CD4-positive, alpha-beta T cell treated with Interferon alpha-2 for 1 hour (primary cell): ENCODE data around the gene TPGS1.
A peak's percentile ranks its signal among the peaks of the same experiment; 100 is the strongest.

Experiments
- DNase-seq, 2 donors: peaks; one replicate each; pipeline ENCODE4 v3.0.0-alpha.2; 2020 to 2022

The TPGS1 gene

GRCh38 chr19:522726-523125 is 15.4 kb downstream of the TPGS1 start:
- no peak for DNase-seq

DNA sequence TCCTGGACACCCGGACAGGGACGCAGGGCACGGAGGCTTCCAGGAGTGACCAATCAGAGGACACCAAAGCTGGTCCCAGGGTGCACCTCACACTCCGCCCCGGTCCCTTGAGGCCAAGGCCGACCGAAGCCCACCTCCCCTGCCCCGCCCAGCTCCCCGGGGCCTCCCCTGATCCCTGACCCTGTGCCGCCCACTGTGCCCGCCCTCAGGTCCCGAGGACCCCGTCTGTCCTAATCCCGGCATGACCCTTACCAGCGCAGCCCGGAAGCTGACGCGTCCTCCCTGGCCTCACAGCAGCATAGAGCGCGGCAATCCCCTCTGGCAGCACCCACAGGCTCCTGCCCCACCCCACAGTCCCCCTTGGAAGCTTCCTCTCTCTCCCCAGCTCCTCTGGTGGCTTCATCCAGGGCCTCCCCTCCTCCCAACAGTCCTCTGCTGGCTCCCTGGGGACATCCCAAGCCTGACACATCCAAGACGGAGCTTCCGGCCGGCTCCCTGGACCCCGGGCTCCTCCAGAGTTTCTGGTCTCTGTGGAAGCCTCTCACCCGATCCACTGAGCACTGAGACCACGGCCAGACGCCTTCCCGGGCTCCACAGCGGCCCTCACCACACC is 16.9 kb downstream of the TPGS1 start:
- no peak for DNase-seq

DNA sequence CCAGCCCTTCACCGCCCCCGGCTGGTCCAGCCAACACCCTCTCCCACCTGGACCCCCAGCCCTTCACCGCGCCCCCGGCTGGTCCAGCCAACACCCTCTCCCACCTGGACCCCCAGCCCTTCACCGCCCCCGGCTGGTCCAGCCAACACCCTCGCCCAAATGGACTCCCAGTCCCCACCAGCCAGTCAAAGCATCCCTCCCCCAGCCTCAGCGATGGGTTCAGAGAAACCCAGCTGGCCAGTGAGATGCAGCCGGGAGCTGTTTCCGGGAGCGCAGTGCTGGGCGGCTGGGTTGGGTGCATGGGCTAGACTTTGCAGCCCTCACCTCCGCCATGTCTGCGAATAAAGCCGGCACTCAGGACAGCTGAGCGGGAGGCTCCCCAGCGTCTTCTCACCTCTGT is 17.7 kb downstream of the TPGS1 start:
- no peak for DNase-seq

GRCh38 chr19:525857-526419 is 18.6 kb downstream of the TPGS1 start:
- no peak for DNase-seq

DNA sequence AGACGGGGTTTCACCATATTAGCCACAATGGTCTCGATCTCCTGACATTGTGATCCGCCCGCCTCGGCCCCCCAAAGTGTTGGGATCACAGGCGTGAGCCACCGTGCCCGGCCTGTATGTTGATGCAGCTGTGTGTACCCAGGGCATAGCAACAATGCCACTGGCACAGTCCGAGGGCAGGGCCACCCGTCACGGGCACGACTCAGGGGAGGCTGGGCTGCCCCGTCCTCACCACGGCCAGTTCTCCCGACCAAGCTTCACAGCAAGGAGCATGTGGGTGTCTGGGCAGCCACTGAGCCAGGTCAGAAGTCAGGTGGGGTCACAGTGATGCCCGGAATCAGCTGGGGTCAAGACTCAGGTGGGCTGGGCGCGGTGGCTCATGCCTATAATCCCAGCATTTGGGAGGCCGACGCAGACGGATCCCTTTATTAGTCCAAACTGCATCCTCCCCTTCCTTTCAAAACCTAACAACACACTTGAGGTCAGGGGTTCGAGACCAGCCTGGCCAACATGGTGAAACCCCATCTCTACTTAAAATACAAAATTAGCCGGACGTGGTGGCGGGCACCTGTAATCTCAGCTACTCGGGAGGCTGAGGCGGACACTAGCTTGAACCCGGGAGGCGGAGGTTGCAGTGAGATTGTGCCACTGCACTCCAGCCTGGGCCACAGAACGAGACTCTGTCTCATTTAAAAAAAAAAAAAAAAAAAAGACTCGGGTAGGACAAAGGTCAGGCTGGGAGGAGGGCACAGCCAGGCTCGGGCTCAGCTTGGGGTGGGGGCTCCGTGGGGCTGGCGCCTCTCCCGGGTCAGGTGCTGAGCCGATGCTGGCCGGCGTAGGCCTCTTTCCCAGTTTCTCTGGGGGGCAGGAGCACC is 23.1 kb downstream of the TPGS1 start:
- DNase-seq = no peak

DNA sequence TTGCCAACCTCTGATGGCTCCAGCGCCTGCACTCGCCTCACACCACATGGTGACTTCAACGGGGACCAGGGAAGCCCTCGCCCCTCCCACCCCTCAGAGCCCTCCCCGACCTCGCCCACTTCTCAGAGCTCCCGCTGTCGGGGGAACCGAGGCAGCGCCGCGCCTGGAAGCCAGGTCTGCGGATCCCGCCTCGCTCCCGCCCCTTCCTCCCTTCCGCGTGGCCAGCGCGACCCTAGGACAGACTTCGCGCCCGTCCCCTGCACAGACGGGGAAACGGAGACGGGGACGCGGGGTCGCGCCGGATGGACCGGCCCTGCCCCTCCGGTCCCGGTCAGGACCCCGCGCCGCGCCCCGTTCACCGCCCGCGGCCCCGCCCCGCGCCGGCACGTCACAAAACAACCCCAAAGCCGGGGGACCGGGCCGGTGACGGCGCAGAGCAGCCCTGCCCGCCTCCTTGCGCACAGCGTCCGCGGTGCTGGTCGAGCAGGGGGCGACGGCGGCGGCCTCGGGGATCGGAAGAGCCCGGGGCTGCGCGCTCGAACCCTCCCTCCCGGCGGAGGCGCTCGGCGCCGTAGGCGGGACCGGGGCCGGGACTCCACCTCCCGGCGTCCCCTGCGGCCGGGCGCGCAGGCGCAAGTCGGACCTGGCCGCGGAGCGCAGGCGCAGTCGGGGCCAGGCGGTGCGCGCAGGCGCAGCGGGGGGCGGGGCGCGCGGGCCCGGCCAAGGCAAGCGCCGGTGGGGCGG is 23.9 kb downstream of the TPGS1 start:
- peak; percentile 85 to 93 for DNase-seq

DNA sequence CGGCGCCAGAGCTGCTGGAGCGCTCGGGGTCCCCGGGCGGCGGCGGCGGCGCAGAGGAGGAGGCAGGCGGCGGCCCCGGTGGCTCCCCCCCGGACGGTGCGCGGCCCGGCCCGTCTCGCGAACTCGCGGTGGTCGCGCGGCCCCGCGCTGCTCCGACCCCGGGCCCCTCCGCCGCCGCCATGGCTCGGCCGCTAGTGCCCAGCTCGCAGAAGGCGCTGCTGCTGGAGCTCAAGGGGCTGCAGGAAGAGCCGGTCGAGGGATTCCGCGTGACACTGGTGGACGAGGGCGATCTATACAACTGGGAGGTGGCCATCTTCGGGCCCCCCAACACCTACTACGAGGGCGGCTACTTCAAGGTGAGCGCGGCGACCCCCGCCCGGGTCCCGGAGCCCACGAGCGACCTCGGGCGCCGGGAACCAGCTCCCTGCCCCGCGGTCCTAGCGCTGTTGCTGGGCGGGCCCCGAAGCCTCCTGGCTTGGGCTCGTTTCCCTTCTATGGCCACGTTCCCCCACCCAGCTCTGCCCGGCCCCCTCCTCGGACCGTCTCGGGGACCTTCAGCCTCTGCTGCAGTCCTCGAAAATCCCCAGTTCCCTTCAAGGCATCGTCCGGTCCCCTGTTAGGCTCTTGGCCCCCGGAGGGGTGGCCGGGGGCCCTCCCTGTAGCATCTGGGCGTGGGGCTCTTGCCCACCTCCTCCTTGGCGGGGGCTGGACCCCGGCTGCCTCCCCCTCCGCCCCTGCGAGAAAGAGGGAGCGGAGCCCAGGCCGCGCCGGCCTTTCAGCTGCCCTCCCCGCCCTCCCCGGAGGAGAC is 24.7 kb downstream of the TPGS1 start, which contains the start of gene CDC34:
Gene CDC34, plus strand, starts transcription at position 8 of the 808 bp plus-strand sequence. Its CDS starts 172 bp downstream, at position 180.
- no peak for DNase-seq

- peak; percentile 41 to 60 for DNase-seq
Measured at GRCh38 chr19:532561-533363, 25.5 kb downstream of the TPGS1 start.

DNA sequence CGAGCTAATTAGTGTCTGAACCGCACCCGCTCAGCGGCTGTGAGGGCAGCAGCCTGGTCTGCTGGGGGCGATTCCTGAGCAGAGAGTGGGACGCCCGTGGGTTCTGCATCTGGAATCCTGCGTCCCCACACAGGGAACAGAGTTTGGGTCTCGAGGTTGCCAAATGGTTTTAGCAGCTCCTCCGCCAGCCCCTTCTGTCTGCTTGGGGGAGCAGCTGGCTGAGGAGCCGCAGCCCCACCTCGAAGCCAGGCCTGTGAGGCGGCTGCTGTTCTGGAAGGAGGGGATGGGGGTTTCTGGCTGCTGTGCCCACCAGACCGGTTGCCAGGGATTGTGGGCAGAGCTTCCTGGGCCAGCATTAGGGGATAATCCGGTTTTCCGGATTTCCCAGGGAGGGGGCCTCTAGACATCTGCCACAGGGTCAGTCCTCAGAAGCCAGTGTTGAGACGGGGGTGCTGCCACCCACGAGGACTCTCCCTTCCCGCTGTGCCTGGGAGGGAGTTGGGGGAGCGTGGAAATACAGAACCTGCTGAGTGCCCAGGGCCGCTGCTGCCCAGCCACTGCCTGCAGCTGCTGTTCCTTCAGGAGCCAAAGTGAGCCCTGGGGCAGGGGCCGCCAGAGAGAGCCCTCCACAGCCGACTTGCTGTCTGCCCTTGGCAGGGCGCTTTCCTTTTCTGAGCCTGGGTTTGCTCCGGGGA is 26.2 kb downstream of the TPGS1 start:
- DNase-seq = no peak

- DNase-seq = no peak
Measured at GRCh38 chr19:534088-534487, 26.8 kb downstream of the TPGS1 start.

GRCh38 chr19:535017-535835 is 27.9 kb downstream of the TPGS1 start:
- DNase-seq = no peak

GRCh38 chr19:536031-536880 is 29.0 kb downstream of the TPGS1 start:
- no peak for DNase-seq

DNA sequence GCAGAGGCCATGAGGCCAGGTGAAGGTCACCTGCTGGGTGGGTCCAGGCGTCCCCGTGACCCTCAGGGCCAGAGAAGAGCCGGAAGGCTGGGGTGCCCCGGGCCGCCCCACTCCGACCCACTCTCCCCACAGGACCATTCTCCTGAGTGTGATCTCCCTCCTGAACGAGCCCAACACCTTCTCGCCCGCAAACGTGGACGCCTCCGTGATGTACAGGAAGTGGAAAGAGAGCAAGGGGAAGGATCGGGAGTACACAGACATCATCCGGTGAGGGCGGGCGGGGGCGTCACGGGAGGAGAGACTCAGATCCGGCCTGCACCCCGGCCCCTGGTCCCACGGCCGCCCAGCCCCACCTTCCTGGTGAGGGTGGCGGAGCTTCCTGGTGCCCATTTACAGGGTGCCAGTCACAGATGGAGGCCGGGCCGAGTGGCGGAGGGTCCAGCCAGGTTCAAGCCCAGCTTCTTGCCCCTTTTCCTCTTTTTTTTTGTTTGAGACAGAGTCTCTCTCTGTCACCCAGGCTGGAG is 29.6 kb downstream of the TPGS1 start:
- DNase-seq = no peak

DNA sequence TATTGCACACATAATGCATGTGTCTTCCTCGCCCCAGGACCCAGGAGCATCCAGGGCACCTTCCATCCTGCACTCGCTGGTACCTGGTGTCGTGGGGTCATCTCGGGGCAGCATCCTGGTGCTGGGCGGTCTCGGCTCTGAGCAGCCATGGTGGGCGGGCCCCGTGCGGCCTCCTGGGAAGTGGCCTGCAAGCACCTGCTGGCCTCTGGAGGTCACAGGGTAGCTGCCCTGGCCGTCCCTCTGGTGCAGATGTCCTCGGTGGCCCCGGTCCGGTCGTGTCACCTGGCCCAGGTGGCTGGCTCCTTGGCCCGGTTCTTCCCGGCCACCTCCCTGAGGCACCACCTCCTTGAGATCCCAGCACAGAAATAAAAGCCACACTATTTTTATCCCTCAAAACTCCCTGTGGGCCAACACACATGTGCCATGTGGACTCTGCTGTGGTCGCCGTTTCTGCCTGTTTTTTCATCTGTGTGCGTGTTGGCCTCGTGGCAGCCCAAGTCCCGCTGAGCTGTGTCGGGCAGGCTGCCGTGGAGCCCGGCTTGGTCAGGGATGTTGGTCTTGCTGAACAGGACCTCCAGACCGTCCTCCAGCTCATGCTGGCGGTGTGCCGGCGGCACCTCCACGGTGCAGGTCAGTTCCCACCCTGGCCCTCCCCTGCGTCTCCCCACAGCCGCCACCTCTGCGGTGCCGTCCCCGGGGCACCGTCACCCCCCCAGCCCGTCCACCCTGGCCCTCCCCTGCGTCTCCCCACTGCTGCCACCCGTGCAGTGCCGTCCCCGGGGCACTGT is 31.5 kb downstream of the TPGS1 start:
- DNase-seq = no peak

- no peak for DNase-seq
Measured at GRCh38 chr19:539429-540030, 32.2 kb downstream of the TPGS1 start.

DNA sequence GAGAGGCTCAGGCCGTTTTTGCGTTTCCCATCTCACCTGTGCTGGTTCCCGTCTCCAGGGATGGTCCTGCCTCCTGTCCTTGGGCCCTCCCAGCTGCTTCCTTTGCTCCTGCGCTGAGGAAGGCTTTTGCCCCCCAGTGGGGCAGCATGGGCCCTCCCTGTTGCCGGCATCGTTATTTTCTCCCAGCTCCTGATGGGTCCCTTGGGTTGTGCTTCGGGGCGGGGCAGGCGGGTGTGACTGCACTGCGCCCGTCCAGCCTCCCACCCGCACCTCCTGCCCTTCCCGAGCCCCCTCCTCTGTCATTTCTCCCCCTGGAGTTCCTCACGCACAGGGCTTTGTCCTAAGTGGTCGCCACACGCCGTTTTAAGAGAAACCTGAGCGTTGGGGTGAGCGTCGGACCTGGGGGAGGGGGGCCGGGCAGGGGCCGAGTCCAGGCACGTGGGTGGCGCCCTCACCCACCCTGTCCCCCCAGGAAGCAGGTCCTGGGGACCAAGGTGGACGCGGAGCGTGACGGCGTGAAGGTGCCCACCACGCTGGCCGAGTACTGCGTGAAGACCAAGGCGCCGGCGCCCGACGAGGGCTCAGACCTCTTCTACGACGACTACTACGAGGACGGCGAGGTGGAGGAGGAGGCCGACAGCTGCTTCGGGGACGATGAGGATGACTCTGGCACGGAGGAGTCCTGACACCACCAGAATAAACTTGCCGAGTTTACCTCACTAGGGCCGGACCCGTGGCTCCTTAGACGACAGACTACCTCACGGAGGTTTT is 33.8 kb downstream of the TPGS1 start:
- no peak for DNase-seq

- no peak for DNase-seq
Measured at GRCh38 chr19:541699-542098, 34.4 kb downstream of the TPGS1 start.
